ENCODE data around the gene SMCO3. TPM values are rescaled to one million over a fixed set of nuclear protein-coding genes. Genes with fewer than 3 reads are reported as not detected.

Gene SMCO3
- total RNA-seq, 2 donors from 2014 or later = not detected

- no peaks in the 10 kb centered on the region for H3K27me3 ChIP-seq
- H3K4me1 ChIP-seq = peaks cover 9% of the 10 kb centered on the region
- TF ChIP-seq CTCF (IDR thresholded peaks at IDR 0.05) = no peak
- intact Hi-C loops (cut with DNase I) = no loop called here
- no peak overlapping the region for H3K27ac ChIP-seq
- no peaks in the 10 kb centered on the region for H3K9me3 ChIP-seq
- no peak for DNase-seq
- H3K4me3 ChIP-seq = no peak overlapping the region
- H3K36me3 ChIP-seq = no peaks in the 10 kb centered on the region
- H3K9ac ChIP-seq (ENCODE audit: low read depth in 2 of 2, low read length in 2 of 2) = no peak overlapping the region
Observed at GRCh38 chr12:14772946-14773345, 41.0 kb downstream of the SMCO3 start.

GRCh38 chr12:14771651-14772137 is 42.3 kb downstream of the SMCO3 start:
- H3K27me3 ChIP-seq = no peaks in the 10 kb centered on the region
- no peaks in the 10 kb centered on the region for H3K9me3 ChIP-seq
- peak overlapping the region; percentile 98 for H3K27ac ChIP-seq
- no peak for DNase-seq
- peak overlapping the region; percentile 79 for H3K4me3 ChIP-seq
- H3K36me3 ChIP-seq = no peaks in the 10 kb centered on the region
- intact Hi-C loops (cut with DNase I) = no loop called here
- TF ChIP-seq CTCF (IDR thresholded peaks at IDR 0.05) = no peak
- peak overlapping the region in 1 of 2 donors; percentile 54 for H3K9ac ChIP-seq (ENCODE audit: low read depth in 2 of 2, low read length in 2 of 2)
- peaks cover 9% of the 10 kb centered on the region for H3K4me1 ChIP-seq

- peak; percentile 99 for DNase-seq
- H3K27me3 ChIP-seq = no peaks in the 10 kb centered on the region
- peak overlapping the region; percentile 79 for H3K4me3 ChIP-seq
- intact Hi-C loops (cut with DNase I) = no loop called here
- H3K36me3 ChIP-seq = no peaks in the 10 kb centered on the region
- no peak for TF ChIP-seq CTCF (IDR thresholded peaks at IDR 0.05)
- peaks cover 3% of the 10 kb centered on the region for H3K4me1 ChIP-seq
- H3K9ac ChIP-seq (ENCODE audit: low read depth in 2 of 2, low read length in 2 of 2) = peak overlapping the region; percentile 91 to 98
- no peaks in the 10 kb centered on the region for H3K9me3 ChIP-seq
- H3K27ac ChIP-seq = peak overlapping the region; percentile 98
Observed at GRCh38 chr12:14770496-14771461, 43.2 kb downstream of the SMCO3 start.

GRCh38 chr12:14769969-14770495 is 44.0 kb downstream of the SMCO3 start:
- no peaks in the 10 kb centered on the region for H3K4me1 ChIP-seq

More at GRCh38 chr12:14769969-14770495, 44.0 kb downstream of the SMCO3 start:
- Histone ChIP-seq H3K36me3 (no peaks in the 10 kb centered on the region), H3K9me3 (no peaks in the 10 kb centered on the region), H3K27ac (peak overlapping the region; percentile 98), H3K27me3 (no peaks in the 10 kb centered on the region), H3K4me3 (peak overlapping the region; percentile 79), H3K9ac (ENCODE audit: low read depth in 2 of 2, low read length in 2 of 2) (peak overlapping the region; percentile 91 to 98)
- DNase-seq = peak; percentile 88
- intact Hi-C loops (cut with DNase I) = no loop called here
- peak; percentile 82 for TF ChIP-seq CTCF (IDR thresholded peaks at IDR 0.05)

All from colonic mucosa (tissue), 4 donors.